Rectal smooth muscle tissue (tissue), 1 donor: ENCODE data around the gene TSACC.

Experiments used
- H3K27ac ChIP-seq: one replicate; pipeline ENCODE4 v1.7.0; 2013; ENCODE audit warnings: low read depth, low read length, inconsistent platforms
- H3K27me3 ChIP-seq: one replicate; pipeline ENCODE4 v1.7.0; 2013; ENCODE audit warnings: low read length; ENCODE audit not compliant: control insufficient read depth, insufficient read depth
- H3K36me3 ChIP-seq: one replicate; pipeline ENCODE4 v1.7.0; 2013; ENCODE audit warnings: low read length; ENCODE audit not compliant: control insufficient read depth, insufficient read depth
- H3K4me1 ChIP-seq: one replicate; pipeline ENCODE4 v1.7.0; 2013; ENCODE audit warnings: low read length; ENCODE audit not compliant: control insufficient read depth, insufficient read depth
- H3K4me3 ChIP-seq: one replicate; pipeline ENCODE4 v1.7.0; 2013; ENCODE audit warnings: low read length
- H3K9ac ChIP-seq: one replicate; pipeline ENCODE4 v1.7.0; 2013; ENCODE audit warnings: low read length

Gene TSACC

DNA sequence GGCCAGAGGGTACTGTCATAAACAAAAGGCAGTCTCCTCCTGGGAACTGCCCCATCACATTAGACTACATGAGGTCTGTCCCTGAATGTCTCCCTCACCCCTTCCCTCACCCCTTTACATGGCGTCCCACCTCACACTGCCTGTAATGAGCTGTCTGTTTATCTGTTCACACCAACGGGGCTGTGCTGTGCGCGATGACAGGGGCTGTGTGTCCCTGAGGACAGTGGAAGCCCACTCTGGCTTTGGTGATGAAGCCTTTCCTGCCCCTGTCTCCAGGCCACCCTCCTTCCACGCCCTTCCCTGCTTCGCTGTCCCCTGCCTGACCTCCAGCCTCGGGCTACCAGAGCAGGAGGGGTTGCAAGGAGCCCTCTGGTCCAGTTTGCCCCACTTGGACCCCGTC is 53.4 kb downstream of the TSACC start:
- Histone ChIP-seq H3K36me3 (no peaks in the 10 kb centered on the region), H3K27me3 (peaks cover 16% of the 10 kb centered on the region), H3K4me3 (no peak overlapping the region), H3K4me1 (no peaks in the 10 kb centered on the region), H3K9ac (no peak overlapping the region), H3K27ac (no peak overlapping the region)

GRCh38 chr1:156392452-156392853 is 54.1 kb downstream of the TSACC start:
- H3K4me1 ChIP-seq = no peaks in the 10 kb centered on the region
- H3K27me3 ChIP-seq = peaks cover 16% of the 10 kb centered on the region
- no peak overlapping the region for H3K27ac ChIP-seq
- no peak overlapping the region for H3K4me3 ChIP-seq
- H3K36me3 ChIP-seq = no peaks in the 10 kb centered on the region
- no peak overlapping the region for H3K9ac ChIP-seq

GRCh38 chr1:156393095-156393494 is 54.8 kb downstream of the TSACC start:
- peaks cover 11% of the 10 kb centered on the region for H3K27me3 ChIP-seq
- no peak overlapping the region for H3K4me3 ChIP-seq
- no peak overlapping the region for H3K27ac ChIP-seq
- no peaks in the 10 kb centered on the region for H3K36me3 ChIP-seq
- no peak overlapping the region for H3K9ac ChIP-seq
- no peaks in the 10 kb centered on the region for H3K4me1 ChIP-seq

DNA sequence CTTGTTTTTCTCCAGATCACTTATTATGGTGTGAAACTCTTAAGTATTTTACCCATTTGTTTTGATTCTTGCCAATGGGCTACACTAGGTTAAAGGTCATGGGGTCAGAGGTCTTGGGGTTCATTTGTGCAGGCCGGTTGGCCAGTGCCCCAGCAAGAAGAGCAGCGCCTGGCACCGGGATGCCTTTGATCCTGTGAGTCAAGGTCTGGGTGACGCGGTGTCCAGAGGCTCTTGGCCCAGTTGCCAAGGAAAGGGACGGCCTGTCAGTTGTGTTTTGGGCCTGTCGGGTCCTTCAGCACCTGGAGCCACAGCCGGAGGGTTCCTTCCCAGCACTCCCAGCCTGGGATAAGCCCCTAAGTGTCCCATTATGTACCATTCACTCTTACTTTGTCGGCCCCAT is 55.8 kb downstream of the TSACC start:
- Histone ChIP-seq H3K4me3 (no peak overlapping the region), H3K4me1 (no peaks in the 10 kb centered on the region), H3K27ac (no peak overlapping the region)

DNA sequence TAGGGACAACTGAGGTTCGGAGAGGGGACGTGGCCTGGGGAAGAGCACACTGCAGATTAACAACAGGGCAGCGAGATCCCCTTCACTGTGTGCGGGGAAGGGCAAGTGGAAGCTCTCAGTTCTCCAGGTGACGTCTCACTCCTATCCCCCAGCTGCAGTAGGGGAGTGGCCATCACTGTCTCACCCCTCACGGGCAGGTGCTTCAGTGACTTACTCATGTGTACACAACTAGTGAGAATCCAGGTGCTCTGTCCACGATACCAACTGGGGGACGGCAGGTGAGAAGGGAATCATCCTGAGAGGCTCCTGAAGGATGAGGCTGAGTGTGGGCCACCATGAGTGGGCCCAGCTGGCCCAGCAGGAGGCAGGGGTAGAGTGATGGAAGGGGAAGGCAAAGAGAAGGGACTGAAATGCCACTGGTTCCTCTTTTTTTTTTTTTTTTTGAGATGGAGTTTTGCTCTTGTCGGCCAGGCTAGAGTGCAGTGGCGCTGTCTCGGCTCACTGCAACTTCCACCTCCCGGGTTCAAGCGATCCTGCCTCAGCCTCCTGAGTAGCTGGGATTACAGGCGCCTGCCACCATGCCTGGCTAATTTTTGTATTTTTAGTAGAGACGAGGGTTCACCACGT is 56.6 kb downstream of the TSACC start:
- Histone ChIP-seq H3K9ac (no peak overlapping the region), H3K4me1 (no peaks in the 10 kb centered on the region), H3K4me3 (no peak overlapping the region), H3K27me3 (peaks cover 8% of the 10 kb centered on the region), H3K36me3 (no peaks in the 10 kb centered on the region), H3K27ac (no peak overlapping the region)

More for the DNA sequence above, 55.8 kb downstream of the TSACC start:
- H3K27me3 ChIP-seq = peaks cover 8% of the 10 kb centered on the region
- no peaks in the 10 kb centered on the region for H3K36me3 ChIP-seq
- no peak overlapping the region for H3K9ac ChIP-seq
